NCI-H1694 treated with DMSO at 0.1 percent for 48 hours (cell line): Measurements from ENCODE around the gene HDAC11.

Experiments
- DNase-seq: peaks from one replicate; lab custom pipeline; 2025; lab: John Stamatoyannopoulos, UW

HDAC11 gene

DNA sequence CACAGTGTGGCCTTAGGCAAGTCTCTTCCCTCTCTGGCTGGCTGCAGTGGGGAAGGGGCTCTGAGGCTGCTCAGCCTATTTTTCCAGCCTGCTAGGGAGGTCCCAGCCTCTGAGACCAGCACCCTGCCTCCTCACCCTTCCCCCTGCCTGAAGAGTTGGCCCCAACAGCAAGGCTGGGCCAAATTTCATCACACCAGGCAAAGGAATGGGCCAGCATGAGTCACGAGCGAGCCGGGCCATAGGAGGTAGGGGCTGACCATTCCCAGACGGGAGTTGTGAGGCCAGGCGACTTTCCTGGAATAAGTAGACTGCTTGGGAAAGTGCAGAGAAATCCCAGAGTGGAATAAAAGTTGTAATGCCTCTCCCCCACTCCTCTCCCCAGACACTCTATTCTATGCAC, 63.1 kb downstream of the HDAC11 start:
- DNase-seq = no peak

DNA sequence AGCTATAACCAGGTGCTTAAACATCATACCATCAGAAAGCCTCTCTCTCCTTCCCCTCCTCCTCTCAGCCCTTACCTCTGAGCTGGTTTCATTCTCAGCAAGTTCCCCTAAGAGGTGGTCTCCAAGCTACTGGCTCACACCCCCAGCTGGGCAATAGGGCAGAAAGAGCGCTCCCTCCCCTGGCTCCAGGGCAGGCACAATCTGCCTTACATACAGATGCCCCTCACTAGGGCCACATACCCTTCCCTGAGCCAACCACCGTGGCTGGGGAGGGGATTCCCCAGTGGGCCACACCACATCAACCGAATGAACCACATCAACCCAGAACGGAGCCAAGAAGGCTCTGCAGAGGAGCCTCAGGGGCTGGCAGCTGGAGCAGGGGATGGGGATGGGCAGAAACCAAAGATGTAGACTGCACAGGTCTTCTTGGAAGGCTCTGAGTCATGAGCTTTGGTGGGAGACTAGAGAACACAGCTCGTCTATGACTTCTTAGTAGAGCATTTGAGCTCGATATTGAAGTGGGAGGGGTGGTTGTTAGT, 64.3 kb downstream of the HDAC11 start:
- DNase-seq = no peak

DNA sequence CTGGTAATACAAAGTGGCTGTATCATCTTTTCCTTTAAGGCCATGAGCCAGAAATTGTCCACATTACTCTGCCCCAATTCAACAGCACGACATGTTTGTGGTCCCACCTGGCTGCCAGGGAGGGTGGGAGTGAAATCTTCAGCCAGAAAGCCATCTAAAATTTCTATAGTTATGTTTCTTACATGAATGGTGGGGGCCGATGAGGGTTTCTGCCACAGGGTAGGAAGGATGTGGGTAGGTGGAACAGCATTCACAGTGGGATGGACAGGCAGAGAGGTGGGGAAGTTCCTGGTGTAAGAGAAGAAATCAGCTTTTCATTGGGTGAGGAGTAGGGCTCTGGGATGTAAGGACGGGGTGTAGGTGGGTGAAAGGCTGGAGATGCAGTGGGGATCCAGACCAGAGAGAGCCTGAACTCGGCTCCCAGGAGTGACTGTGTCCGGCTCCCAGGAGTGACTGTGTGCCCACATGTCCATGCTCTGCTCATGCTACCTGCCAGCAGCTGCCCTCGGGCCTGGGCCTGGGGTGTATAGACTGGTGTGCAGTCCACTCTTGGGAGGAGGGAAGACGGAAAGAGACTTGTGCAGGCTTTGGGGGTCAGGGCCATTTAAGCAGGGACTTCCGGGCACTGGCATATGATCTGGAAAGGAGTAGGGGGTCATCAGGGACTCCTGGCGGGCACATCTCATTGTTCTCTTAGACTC, 65.0 kb downstream of the HDAC11 start:
- DNase-seq = no peak

DNA sequence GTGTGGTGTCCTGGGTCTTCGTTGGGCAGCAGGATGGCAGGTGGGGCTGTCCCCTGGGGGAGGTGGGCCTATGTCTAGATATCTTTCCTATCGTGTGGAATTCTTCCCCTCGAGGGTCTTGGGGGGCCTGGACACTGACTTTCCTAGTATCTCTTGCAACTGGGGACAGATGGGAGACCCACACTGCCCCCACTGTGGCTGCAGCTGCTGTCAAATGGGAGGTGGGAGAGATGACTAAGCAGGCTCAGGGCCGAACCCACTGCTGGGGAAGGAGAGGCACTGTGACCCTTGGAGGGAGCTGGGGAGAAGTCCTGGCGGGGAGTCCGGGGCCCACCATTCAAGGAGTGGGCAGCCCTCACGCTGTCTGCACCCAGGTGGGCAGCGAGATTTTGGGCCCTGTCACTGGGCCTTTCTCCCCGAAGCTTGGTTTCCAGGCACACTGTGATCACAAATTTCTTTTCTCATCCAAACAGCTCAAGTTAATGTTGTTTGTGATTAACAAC, 65.9 kb downstream of the HDAC11 start:
- DNase-seq = no peak

DNA sequence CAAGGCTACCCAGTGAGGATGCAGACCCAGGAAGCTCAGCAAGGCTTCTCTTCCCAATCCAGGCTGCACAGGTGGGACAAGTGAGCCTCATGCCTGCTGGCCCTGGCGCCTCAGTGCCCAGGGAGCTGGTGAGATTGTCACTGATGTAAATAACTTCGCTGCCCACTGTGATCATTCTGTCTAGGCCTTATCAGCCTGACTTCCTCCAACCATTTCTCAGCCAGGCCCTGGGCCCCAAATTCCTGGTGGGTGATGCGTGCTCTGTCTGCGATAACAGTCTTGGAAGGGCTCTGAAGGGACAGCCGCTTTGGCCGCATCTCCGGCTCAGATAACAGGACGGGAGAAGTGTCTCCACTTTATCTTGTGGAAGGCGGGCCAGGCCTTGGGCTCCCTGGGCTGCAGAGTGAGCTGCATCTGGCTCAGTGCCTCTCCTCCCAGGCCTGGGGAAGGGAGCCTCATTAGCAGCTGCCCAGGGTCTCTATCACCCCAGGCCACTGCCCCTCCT, 66.6 kb downstream of the HDAC11 start:
- no peak for DNase-seq

DNA sequence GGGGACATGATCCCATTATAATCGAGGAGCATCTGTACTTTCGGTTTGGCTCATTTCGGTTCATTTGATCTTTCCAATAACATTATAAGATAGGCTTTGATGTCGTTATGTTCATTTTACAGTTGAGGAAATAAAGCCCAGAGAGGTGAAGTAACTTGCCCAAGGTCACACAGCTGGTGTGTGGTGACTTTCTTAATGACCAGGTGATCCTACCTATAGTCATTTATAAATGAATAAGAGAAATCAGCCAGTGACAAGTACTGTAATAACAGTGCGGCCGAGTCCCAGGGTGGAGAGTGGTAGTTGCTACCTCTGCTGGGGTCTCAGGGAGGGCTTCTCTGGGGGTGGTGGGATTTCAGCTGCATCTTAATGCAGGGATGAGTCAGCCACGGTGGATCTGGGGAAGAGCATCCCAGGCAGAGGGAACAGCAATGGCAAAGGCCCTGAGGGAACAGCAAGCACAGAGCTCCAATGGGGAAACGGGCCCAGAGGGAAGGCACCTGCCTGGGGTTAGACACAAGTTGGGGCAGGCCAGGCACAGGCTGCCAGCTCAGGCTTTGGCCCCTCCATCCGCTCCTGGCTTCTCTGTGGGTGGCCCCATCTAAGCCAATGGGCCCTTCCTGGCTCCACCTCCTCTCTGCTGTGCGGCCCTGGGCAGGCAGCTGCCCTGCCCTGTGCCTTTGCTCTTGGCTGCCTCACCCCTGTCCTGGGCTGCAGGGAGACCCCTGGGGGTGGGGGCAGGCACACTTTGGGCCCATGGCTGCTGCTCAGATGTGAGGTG, 67.7 kb downstream of the HDAC11 start:
- no peak for DNase-seq

DNA sequence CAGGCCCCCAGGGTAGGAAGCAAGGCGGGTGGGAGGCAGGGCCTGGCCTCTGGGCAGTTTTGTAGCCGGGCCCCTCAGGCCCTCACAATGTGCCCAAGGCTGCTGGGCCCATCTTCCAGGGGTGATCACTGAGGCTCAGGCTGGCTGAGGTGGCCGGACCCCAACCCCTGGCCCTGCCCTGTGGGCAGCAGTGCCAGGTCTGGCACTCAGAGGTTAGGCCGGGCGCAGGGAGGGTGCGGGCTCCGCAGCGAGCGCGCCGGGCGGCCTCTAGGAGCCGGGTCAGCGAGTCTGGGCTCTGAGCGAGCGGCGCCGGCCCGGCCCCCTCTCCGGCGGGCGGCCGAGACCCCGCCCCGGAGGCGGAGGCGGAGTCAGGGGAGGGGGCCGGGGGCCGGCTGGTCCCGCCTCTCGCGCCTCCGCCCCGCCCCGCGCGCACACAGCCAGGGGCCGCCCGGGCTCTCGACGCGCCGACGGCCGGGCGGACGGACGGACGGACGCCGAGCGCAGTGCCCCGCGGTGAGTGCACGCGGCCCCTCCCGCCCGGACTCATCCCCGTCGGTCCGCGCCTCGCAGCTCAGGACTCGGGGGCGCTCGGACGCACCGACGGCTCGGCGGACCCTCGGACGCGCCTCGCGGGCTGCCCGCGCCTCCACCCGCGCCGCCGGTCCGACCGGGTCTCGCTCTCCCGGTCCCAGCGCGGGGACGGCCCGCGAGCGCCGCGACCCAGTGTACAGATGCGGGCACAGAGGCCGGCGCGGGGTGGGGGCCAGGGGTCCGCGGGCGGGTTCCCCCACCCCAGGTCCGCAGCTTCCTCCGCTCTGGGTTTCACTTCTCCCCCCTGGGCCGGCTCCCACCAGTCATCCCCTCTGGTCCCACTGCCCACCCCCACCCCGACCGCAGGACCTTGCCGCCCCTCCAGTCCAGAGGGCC, 68.9 kb downstream of the HDAC11 start, which contains the start of gene FBLN2:
TSS of gene FBLN2 (plus strand) at position 430 of the 927 bp plus-strand sequence. CDS start 21,231 bp downstream, outside the sequence.
- no peak for DNase-seq

DNA sequence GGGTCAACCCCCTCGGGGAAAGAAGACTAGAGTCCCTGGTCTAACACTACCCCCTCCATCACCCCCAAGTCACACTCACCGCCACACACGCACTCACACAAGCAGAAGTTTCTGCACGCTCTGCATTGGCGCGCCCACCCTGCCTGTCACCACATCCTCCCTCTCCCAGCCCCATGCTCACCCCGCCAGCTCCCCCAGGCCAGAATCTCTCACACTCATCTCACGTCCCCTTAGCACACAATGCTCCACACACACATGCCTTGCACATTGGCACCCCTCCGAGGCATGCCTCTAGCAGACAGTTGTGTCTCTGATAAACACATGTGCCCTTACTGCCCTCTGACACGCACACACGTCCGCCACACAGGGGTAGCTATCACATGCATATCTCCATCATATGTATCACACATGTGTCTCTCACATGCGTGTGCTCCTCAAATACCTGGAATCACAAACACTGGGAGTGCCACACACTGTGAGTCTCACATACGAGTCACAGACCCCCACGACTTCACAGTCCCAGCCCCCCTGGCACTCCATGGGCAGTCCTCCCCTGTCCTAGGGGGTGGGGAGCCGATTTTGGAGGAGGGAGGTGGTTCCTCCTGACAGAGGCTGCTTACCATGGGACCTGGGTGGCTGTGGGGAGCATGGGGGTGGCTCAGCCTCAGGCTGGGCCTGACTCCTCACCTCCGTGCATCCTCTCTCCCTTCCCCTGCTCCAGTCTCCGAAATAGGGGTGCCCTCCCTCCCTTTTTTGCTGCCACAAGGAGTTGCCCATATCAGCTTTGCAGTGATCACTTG, 69.7 kb downstream of the HDAC11 start:
- DNase-seq = no peak

DNA sequence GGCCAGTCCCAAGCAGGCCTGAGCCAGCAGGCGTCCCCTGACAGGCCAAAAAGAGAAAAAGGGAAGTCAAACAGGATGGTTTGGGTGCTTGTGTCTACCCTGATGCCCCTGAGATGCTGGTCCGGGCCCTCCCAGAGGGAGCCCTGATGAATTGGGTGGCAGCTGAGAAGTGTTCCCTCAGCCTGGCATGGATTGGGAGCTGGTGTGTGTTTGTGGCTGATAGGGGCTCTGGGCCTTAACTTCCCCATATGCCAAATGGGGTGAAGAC, 70.3 kb downstream of the HDAC11 start:
- DNase-seq = no peak

DNA sequence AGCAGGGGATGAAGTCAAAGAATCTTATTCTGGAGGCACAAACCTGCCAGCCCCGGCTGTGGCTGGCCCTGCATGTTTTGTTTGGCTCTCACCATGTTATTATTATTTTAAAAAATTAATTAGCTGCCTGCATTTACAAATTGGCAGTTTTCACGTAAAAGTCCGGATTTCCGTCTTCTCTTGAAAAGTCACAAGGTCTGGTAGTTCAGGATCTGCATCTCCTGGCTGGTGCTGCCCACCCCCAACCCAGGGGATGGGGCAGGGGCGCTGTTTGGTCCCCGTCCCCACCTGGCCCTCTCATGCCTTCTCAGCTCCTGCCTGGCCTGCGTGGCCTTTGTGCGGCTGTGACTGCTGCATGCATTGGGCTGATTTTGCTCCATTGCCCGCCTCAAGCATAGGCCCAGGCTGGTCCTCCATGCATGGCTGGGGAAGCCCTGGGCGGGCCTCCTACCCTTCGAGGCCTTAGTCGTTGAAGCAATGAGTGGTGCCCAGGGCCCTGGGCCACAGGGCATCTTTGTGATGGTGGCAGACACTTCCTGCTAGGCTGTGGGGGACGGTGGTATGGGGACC, 70.8 kb downstream of the HDAC11 start:
- DNase-seq = no peak

DNA sequence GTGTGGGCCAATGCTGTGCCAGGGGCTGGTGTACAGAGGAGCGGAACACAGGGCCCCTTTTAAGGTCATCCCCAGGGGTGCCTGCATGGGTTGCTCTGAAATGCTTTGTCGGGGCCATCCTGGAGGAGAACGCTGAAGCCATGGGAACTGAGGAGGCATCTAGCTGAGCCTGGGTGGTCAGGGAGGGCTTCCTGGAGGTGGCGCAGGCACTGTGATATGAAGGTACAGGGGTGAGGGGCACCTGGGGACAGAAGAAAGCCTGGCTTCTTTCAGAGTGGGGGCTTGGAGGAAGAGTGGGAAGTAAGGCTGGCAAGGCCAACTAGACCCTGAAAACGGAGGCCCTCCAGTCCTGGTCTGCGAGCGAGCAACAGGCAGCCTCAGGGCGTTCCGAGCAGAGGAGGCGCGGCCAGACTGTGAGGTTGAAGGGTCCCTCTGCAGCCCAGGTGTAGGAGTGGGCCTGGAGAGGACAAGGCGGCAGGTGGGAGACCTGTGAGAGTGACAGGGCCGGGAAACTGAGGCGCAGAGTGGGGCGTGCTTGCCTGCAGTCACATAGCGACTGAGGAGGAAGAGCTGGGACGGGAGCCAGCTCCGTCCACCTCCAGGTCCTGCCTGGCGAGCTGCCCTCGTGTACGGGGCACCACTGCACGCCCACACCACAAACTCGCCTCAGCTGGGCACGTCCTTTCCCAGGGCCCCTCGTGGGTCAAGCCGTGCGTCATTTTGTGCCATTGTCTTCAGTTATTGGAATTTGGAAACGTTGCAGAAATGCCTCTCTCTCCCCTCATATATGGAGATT, 72.9 kb downstream of the HDAC11 start:
- no peak for DNase-seq

DNA sequence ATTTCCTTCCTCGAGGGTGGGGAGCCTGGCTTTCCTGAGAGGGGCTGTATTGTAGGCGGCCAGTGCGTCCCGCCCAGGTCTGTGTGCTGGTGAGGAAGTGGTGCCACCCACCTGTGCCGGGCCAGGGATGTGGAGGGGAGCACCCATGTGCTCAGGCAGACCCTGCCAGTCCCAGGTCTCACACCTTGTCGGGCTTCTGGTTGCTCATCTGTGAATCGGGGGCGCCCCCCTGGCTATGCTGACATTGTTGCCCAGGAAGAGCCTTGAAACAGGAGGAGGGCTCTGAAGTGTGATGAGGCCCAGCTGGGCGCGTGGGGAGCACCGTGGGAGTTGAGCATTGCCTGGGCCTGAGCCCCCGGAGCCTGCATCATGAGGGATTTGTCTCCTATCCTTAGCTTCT, 73.6 kb downstream of the HDAC11 start:
- DNase-seq = no peak

DNA sequence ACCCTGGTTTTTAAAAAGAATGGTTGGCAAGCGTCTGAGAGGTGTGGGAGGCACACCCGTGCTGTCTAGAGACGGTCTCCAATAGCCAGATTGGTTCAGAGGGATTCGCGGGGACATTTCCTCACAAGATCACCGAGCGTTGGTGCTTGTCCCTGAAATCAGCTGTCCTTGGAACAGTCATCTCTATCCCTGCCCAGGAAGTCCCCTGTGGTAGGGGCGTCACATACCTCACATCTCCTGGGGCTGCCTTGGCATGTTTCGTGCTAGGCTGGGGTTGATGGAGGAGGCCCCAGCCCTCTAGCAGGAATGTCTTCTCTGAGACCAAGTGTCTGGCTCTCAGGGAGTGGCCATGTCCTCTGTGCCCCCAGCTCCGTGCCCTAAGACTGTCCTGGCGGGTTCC, 75.6 kb downstream of the HDAC11 start:
- no peak for DNase-seq
